ENCODE data around the gene AGRN.
"Not testable (repeated sequence)": the region's sequence is repeated elsewhere in the genome, so short reads cannot be mapped to it uniquely, and the experiment has no call there.

AGRN gene

DNA sequence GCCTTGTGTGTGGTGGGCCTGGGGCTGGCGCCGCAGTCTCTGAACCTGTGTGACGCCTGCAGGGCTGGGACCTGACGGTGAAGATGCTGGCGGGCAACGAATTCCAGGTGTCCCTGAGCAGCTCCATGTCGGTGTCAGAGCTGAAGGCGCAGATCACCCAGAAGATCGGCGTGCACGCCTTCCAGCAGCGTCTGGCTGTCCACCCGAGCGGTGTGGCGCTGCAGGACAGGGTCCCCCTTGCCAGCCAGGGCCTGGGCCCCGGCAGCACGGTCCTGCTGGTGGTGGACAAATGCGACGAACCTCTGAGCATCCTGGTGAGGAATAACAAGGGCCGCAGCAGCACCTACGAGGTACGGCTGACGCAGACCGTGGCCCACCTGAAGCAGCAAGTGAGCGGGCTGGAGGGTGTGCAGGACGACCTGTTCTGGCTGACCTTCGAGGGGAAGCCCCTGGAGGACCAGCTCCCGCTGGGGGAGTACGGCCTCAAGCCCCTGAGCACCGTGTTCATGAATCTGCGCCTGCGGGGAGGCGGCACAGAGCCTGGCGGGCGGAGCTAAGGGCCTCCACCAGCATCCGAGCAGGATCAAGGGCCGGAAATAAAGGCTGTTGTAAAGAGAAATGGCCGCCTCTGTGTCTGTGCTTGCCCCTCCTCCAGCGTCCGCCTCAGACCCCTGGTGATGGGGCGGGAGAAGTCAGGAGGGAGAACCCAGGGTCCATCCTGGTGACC, 5.8 kb upstream of the AGRN start (continued):
- TF ChIP-seq ZFP30 (CRISPR knock-in tag; IDR thresholded peaks at IDR 0.05), result no peak
- no peak for TF ChIP-seq GLIS3 (CRISPR knock-in tag; IDR thresholded peaks at IDR 0.05)

DNA sequence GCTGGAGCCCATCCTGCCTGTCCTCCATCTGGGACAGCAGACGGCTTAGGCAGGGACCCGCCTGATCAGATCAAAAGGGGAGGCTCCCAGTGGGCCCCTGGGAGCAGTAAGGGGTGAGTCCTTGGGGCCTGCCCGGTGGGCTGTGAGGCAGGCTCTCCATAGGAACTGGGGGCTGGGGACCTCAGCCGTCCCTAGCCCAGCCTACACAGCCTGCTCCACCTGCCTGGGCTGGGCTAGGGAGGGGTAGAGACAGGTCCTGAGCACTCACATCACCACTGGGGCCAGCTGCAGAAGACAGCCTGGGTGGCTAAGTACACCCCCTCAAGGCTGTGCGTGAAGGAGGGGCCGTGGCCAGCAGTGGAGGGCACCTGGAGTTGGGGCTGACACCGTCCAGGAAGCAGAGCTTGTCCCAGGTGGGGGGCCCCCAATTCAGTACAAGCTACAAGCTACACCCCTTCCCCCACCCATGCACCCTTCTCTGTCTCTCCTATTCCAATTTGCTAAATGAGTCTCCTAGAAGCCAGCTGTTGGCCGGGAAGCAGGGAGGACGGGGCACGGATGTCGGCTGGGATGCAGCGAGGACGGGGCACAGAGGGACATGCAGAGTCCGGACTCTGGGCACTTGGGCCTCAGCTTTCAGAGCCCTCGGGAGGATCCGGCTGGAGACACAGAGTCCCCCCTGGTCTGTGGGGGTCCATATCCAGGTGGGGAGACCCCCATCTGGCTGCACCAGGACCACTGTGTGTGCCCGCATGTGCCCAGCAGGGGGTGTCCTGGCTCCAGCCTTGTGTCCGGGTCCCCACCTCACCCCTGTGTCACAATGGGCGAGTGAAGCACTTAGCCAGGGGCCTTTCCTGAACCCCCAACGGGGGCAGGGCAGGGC, 4.9 kb upstream of the AGRN start:
- TF ChIP-seq ZNF70 (CRISPR knock-in tag; IDR thresholded peaks at IDR 0.05), result no peak
- TF ChIP-seq, protein P1, sequence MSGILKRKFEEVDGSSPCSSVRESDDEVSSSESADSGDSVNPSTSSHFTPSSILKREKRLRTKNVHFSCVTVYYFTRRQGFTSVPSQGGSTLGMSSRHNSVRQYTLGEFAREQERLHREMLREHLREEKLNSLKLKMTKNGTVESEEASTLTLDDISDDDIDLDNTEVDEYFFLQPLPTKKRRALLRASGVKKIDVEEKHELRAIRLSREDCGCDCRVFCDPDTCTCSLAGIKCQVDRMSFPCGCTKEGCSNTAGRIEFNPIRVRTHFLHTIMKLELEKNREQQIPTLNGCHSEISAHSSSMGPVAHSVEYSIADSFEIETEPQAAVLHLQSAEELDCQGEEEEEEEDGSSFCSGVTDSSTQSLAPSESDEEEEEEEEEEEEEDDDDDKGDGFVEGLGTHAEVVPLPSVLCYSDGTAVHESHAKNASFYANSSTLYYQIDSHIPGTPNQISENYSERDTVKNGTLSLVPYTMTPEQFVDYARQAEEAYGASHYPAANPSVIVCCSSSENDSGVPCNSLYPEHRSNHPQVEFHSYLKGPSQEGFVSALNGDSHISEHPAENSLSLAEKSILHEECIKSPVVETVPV (CRISPR knock-in tag; IDR thresholded peaks at IDR 0.05), result no peak
- TF ChIP-seq OSR1 (CRISPR knock-in tag; IDR thresholded peaks at IDR 0.05), result no peak
- TF ChIP-seq, protein P2, sequence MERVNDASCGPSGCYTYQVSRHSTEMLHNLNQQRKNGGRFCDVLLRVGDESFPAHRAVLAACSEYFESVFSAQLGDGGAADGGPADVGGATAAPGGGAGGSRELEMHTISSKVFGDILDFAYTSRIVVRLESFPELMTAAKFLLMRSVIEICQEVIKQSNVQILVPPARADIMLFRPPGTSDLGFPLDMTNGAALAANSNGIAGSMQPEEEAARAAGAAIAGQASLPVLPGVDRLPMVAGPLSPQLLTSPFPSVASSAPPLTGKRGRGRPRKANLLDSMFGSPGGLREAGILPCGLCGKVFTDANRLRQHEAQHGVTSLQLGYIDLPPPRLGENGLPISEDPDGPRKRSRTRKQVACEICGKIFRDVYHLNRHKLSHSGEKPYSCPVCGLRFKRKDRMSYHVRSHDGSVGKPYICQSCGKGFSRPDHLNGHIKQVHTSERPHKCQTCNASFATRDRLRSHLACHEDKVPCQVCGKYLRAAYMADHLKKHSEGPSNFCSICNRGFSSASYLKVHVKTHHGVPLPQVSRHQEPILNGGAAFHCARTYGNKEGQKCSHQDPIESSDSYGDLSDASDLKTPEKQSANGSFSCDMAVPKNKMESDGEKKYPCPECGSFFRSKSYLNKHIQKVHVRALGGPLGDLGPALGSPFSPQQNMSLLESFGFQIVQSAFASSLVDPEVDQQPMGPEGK (CRISPR knock-in tag; IDR thresholded peaks at IDR 0.05; ENCODE audit: borderline replicate concordance), result no peak
- no peak for TF ChIP-seq ISL1 (CRISPR knock-in tag; IDR thresholded peaks at IDR 0.05)
- TF ChIP-seq ZC3H10 (CRISPR knock-in tag; IDR thresholded peaks at IDR 0.05), result no peak
- no peak for TF ChIP-seq TCF4 (CRISPR knock-in tag; IDR thresholded peaks at IDR 0.05; ENCODE audit: borderline replicate concordance)
- TF ChIP-seq SNAI2 (CRISPR knock-in tag; IDR thresholded peaks at IDR 0.05), result no peak
- TF ChIP-seq BACH2 (CRISPR knock-in tag; IDR thresholded peaks at IDR 0.05; ENCODE audit: borderline replicate concordance), result no peak
- no peak for TF ChIP-seq CSDC2 (CRISPR knock-in tag; IDR thresholded peaks at IDR 0.05)
- no peak for TF ChIP-seq RARB (CRISPR knock-in tag; IDR thresholded peaks at IDR 0.05)
- no peak for TF ChIP-seq CREB5 (CRISPR knock-in tag; IDR thresholded peaks at IDR 0.05; ENCODE audit: low read depth)
- TF ChIP-seq ESRRG (CRISPR knock-in tag; IDR thresholded peaks at IDR 0.05), result no peak
- TF ChIP-seq ZFP30 (CRISPR knock-in tag; IDR thresholded peaks at IDR 0.05), result no peak
- TF ChIP-seq TOX (CRISPR knock-in tag; IDR thresholded peaks at IDR 0.05; ENCODE audit: borderline replicate concordance), result no peak
- no peak for TF ChIP-seq POU6F1 (CRISPR knock-in tag; IDR thresholded peaks at IDR 0.05; ENCODE audit: borderline replicate concordance, low read depth)
- TF ChIP-seq, protein P3, sequence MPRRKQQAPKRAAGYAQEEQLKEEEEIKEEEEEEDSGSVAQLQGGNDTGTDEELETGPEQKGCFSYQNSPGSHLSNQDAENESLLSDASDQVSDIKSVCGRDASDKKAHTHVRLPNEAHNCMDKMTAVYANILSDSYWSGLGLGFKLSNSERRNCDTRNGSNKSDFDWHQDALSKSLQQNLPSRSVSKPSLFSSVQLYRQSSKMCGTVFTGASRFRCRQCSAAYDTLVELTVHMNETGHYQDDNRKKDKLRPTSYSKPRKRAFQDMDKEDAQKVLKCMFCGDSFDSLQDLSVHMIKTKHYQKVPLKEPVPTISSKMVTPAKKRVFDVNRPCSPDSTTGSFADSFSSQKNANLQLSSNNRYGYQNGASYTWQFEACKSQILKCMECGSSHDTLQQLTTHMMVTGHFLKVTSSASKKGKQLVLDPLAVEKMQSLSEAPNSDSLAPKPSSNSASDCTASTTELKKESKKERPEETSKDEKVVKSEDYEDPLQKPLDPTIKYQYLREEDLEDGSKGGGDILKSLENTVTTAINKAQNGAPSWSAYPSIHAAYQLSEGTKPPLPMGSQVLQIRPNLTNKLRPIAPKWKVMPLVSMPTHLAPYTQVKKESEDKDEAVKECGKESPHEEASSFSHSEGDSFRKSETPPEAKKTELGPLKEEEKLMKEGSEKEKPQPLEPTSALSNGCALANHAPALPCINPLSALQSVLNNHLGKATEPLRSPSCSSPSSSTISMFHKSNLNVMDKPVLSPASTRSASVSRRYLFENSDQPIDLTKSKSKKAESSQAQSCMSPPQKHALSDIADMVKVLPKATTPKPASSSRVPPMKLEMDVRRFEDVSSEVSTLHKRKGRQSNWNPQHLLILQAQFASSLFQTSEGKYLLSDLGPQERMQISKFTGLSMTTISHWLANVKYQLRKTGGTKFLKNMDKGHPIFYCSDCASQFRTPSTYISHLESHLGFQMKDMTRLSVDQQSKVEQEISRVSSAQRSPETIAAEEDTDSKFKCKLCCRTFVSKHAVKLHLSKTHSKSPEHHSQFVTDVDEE (CRISPR knock-in tag; IDR thresholded peaks at IDR 0.05), result no peak
- TF ChIP-seq GLIS3 (CRISPR knock-in tag; IDR thresholded peaks at IDR 0.05), result no peak
- ATAC-seq, result no peak

GRCh38 chr1:1017397-1018320, 2.3 kb upstream of the AGRN start:
- not testable (repeated sequence) for ATAC-seq

- ATAC-seq, result not testable (repeated sequence)
These were observed 1.6 kb upstream of the AGRN start for GRCh38 chr1:1018321-1018685.

Data from SK-N-SH treated with all-trans-retinoic acid at 6 μM for 48 hours (cell line).